Measurements from ENCODE around the gene OSBP2. TPM values are rescaled to one million over a fixed set of nuclear protein-coding genes. Genes with fewer than 3 reads are reported as not detected.

The OSBP2 gene
- total RNA-seq, 4 donors from 2014 or later = 0.60 to 7.5 (median 4.3) TPM

DNA sequence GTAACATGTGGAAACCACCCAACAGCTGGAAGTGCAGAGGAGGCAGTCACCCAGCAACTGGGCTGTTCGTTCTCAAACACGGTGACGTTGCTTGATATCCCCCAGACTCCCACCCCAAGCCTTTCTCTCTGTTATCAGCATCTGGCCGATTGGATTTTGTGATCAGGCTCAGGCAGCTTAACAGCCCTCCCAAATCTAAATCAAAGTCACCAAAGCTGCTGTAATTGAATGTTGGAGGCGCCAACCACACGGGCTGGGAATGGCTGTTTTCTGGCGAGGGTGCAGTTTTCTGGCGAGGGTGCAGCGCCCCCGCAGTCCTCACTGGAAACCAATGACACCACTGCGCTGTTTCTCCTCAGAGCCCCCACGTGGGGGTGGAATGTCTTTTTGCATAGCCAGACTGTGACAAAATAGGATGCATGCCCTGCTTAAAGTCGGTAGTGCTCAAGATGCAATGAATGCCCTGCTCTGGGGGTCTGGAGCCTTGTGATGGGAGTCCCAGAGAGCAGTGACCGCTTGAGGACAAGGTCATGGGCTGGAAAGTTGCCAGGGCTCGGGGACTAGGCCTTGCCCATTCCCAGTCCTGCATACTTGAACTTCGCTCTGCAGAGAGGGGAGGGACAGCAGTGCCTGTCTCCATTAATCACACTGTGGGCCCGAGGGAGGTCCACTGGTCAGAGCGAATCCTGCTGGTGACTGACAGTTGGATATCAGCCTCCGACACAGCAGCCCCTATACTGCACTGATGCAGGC is 168.6 kb downstream of the OSBP2 start:
- intact Hi-C loops (cut with DNase I; ENCODE audit: low total_unique reads) = no loop called here
- no peak for DNase-seq
- TF ChIP-seq POLR2AphosphoS5 (IDR thresholded peaks at IDR 0.05) = no peak
- TF ChIP-seq, protein P1, sequence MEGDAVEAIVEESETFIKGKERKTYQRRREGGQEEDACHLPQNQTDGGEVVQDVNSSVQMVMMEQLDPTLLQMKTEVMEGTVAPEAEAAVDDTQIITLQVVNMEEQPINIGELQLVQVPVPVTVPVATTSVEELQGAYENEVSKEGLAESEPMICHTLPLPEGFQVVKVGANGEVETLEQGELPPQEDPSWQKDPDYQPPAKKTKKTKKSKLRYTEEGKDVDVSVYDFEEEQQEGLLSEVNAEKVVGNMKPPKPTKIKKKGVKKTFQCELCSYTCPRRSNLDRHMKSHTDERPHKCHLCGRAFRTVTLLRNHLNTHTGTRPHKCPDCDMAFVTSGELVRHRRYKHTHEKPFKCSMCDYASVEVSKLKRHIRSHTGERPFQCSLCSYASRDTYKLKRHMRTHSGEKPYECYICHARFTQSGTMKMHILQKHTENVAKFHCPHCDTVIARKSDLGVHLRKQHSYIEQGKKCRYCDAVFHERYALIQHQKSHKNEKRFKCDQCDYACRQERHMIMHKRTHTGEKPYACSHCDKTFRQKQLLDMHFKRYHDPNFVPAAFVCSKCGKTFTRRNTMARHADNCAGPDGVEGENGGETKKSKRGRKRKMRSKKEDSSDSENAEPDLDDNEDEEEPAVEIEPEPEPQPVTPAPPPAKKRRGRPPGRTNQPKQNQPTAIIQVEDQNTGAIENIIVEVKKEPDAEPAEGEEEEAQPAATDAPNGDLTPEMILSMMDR (IDR thresholded peaks at IDR 0.05) = no peak
- no peak for TF ChIP-seq POLR2A (IDR thresholded peaks at IDR 0.05)
- no peak for TF ChIP-seq EP300 (IDR thresholded peaks at IDR 0.05; ENCODE audit: low read depth)
- Histone ChIP-seq H3K27ac (no peak overlapping the region), H3K4me3 (no peak overlapping the region), H3K27me3 (no peaks in the 10 kb centered on the region), H3K4me1 (no peaks in the 10 kb centered on the region), H3K9me3 (no peaks in the 10 kb centered on the region), H3K36me3 (no peaks in the 10 kb centered on the region)
- WGBS, 2 donors (ENCODE audit: low coverage in 1 of 2) = 64% methylated on average over 19 of the region's 19 CpGs; no CpG with 5 or more reads in 1 of the 2 donors
- in situ Hi-C loops (cut with MboI; ENCODE audit: low pct_ligation_motif_present in 1 of 4, low pct_unique_long_range_greater_than_20kb in 1 of 4, low sequenced_read_pairs in 3 of 4) = no loop called here

DNA sequence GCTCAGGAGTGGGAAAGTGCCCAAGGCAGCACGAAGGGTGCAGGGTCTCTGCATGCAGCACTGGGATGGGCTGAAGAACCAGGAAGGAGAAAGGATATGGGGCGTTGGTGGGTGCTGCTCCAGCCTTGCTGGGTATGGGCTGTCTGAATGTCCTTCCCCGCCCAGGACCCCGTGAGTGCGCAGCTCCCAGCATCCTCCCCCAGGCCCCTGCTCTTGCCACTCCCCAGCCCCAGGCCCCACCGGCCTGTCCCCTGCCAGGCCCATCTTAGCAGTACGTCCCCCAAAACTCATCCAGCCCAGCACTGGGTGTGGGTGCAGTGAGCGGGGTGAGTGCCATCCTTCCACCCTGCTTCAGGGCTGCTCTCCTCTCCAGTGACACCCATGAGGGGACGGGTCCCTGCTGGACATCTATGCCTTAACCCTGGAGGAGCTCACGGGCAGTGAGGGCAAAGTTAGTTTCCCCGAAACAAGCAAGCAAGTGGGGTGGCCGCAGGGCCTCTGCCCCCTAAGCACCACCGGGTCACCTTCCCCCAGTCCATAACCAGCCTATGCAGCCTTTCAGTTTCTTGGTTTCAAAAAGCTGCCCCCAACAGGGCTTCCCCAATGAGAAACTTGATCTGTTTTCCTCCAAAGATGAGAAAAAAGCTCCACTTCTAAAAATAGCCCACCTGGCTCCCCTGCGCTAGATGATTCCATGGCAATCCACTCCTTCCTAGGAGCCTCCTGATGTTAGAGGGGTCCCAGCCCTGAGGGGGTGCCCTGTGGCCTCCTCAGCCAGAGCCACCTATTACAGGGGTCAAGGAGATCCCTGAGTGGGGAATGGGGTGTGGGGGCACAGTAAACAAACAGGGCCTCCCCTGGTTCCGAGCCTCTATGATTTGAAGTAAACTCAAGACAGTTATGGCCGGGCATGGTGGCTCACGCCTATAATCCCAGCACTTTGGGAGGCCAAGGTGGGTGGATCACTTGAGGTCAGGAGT is 170.1 kb downstream of the OSBP2 start:
- no peak overlapping the region for H3K27ac ChIP-seq
- H3K9me3 ChIP-seq = no peaks in the 10 kb centered on the region
- DNase-seq = no peak
- H3K36me3 ChIP-seq = no peaks in the 10 kb centered on the region
- H3K4me3 ChIP-seq = no peak overlapping the region
- in situ Hi-C loops (cut with MboI; ENCODE audit: low pct_ligation_motif_present in 1 of 4, low pct_unique_long_range_greater_than_20kb in 1 of 4, low sequenced_read_pairs in 3 of 4) = no loop called here
- no peak for TF ChIP-seq POLR2AphosphoS5 (IDR thresholded peaks at IDR 0.05)
- TF ChIP-seq, protein P1 (IDR thresholded peaks at IDR 0.05) = no peak
- no peak for TF ChIP-seq EP300 (IDR thresholded peaks at IDR 0.05; ENCODE audit: low read depth)
- TF ChIP-seq POLR2A (IDR thresholded peaks at IDR 0.05) = no peak
- H3K4me1 ChIP-seq = no peaks in the 10 kb centered on the region
- intact Hi-C loops (cut with DNase I; ENCODE audit: low total_unique reads) = no loop called here
- H3K27me3 ChIP-seq = no peaks in the 10 kb centered on the region
- WGBS, 2 donors (ENCODE audit: low coverage in 1 of 2) = 92 to 95% methylated on average over 4 to 17 of the region's 17 CpGs

DNA sequence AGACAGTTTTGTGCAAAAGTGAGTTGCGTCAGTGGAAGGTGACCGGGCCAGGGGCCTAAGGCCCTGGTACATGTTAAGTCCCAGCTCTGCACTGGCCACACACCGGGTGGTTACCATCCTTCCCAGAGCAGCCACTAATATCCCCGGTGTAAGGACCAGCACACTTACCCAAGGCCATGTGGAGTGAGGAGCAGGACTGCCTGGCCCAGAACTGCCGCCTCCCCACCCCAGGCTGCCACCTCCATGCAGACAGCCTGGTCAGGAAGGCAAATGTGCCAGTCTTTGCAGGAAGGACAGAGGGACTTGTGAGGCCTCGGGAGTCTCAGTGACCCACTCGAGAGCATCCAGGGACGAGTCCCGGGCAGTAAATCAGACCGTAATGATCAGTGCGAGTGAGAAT is 171.0 kb downstream of the OSBP2 start:
- no peaks in the 10 kb centered on the region for H3K27me3 ChIP-seq
- WGBS, 2 donors (ENCODE audit: low coverage in 1 of 2) = 89% methylated on average over 11 of the region's 11 CpGs; no CpG with 5 or more reads in 1 of the 2 donors
- H3K36me3 ChIP-seq = no peaks in the 10 kb centered on the region
- no peak overlapping the region for H3K27ac ChIP-seq
- H3K4me3 ChIP-seq = no peak overlapping the region
- no peaks in the 10 kb centered on the region for H3K4me1 ChIP-seq
- DNase-seq = no peak
- TF ChIP-seq EP300 (IDR thresholded peaks at IDR 0.05; ENCODE audit: low read depth) (no peak), POLR2A (IDR thresholded peaks at IDR 0.05) (no peak), POLR2AphosphoS5 (IDR thresholded peaks at IDR 0.05) (no peak)
- in situ Hi-C loops (cut with MboI; ENCODE audit: low pct_ligation_motif_present in 1 of 4, low pct_unique_long_range_greater_than_20kb in 1 of 4, low sequenced_read_pairs in 3 of 4) = no loop called here
- intact Hi-C loops (cut with DNase I; ENCODE audit: low total_unique reads) = no loop called here
- H3K9me3 ChIP-seq = no peaks in the 10 kb centered on the region

DNA sequence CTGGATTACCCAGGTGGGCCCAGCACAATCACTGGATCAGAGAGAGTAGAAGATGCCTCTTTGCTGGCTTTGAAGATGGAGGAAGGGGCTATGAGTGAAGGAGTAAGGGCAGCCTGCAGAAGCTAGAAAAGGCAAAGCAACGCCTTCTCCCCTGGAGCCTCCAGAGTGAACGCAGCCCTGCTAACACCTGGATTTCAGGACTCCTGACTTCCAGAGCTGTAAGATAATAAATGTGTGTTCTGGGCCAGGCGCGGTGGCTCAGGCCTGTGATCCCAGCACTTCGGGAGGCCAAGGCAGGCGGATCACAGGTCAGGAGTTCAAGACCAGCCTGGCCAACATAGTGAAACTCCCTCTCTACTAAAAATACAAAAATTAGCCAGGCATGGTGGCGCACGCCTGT is 171.5 kb downstream of the OSBP2 start:
- no peak for DNase-seq
- 80 to 88% methylated on average over 1 to 8 of the region's 8 CpGs for WGBS, 2 donors (ENCODE audit: low coverage in 1 of 2)
- Histone ChIP-seq H3K9me3 (no peaks in the 10 kb centered on the region), H3K4me1 (no peaks in the 10 kb centered on the region), H3K36me3 (no peaks in the 10 kb centered on the region), H3K27ac (no peak overlapping the region), H3K4me3 (no peak overlapping the region), H3K27me3 (no peaks in the 10 kb centered on the region)
- TF ChIP-seq POLR2A (IDR thresholded peaks at IDR 0.05) = no peak
- TF ChIP-seq EP300 (IDR thresholded peaks at IDR 0.05; ENCODE audit: low read depth) = no peak
- TF ChIP-seq, protein P1 (IDR thresholded peaks at IDR 0.05) = no peak
- TF ChIP-seq POLR2AphosphoS5 (IDR thresholded peaks at IDR 0.05) = no peak
- in situ Hi-C loops (cut with MboI; ENCODE audit: low pct_ligation_motif_present in 1 of 4, low pct_unique_long_range_greater_than_20kb in 1 of 4, low sequenced_read_pairs in 3 of 4) = no loop called here
- intact Hi-C loops (cut with DNase I; ENCODE audit: low total_unique reads) = no loop called here
